ENCODE results near the gene BTBD9.

The BTBD9 gene

DNA sequence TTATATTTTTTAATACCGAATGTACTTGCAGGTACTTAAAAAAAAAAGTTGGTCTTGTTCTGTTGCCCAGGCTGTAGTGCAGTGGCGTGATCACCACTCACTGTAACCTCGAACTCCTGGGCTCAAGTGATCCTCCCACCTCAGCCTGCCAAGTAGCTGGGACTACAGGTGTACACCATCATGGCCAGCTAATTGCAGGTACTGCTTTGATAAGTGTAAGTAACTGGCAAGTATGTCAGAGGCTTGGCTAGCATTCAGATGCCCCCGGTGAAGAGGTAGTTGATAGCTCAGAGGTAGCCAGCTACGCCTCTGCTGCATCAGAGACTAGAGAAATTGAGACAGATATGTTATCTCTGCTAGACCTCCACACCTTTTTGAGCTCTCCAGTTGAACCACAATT is 40.5 kb downstream of the BTBD9 start:
- no peak overlapping the region for H2BK15ac ChIP-seq (ENCODE audit: low read depth, poor library complexity, severe bottlenecking)
- no peak overlapping the region for H3K14ac ChIP-seq (ENCODE audit: low read length in 2 of 2)
- no peak overlapping the region for H4K8ac ChIP-seq (ENCODE audit: low read length)
- H3K4me2 ChIP-seq (ENCODE audit: low read length, poor library complexity, severe bottlenecking) = no peak overlapping the region
- no peak overlapping the region for H2AK5ac ChIP-seq (ENCODE audit: low read length, severe bottlenecking)
- no peak overlapping the region for H2BK12ac ChIP-seq (ENCODE audit: low read length in 2 of 2)
- H3K36me3 ChIP-seq (ENCODE audit: control insufficient read depth in 1 of 2, insufficient read depth in 2 of 2, low read depth in 1 of 2, low read length in 2 of 2) = peaks cover 0 to 3% of the 10 kb centered on the region in 2 experiments
- peaks cover 6% of the 10 kb centered on the region for H3K79me1 ChIP-seq (replicated peaks; ENCODE audit: low read length, poor library complexity, severe bottlenecking)
- no peak for DNase-seq
- H2BK5ac ChIP-seq (ENCODE audit: low read depth, low read length, poor library complexity, severe bottlenecking) = no peak overlapping the region
- 98% methylated on average over 5 of the region's 5 CpGs for WGBS
- H3K4me1 ChIP-seq (ENCODE audit: control insufficient read depth, insufficient read depth, low read depth, low read length) = no peaks in the 10 kb centered on the region
- H3K9me3 ChIP-seq (ENCODE audit: control insufficient read depth, low read length) = no peaks in the 10 kb centered on the region
- H4K91ac ChIP-seq (ENCODE audit: low read length) = no peak overlapping the region
- H3K4me3 ChIP-seq (ENCODE audit: insufficient read depth in 1 of 2, low read depth in 1 of 2, low read length in 2 of 2) = no peak overlapping the region
- H3K27me3 ChIP-seq (ENCODE audit: control insufficient read depth in 1 of 2, insufficient read depth in 1 of 2, low read length in 2 of 2) = no peaks in the 10 kb centered on the region
- H3K9ac ChIP-seq (ENCODE audit: low read length) = no peak overlapping the region
- H3K18ac ChIP-seq (ENCODE audit: low read depth in 1 of 2, low read length in 2 of 2) = no peak overlapping the region
- no peak overlapping the region for H3K27ac ChIP-seq (ENCODE audit: low read length, poor library complexity, severe bottlenecking)
- no peak overlapping the region for H2AFZ ChIP-seq (ENCODE audit: low read depth, low read length)
- H3K23ac ChIP-seq (ENCODE audit: low read length in 2 of 2) = no peak overlapping the region
- no peak overlapping the region for H2BK120ac ChIP-seq (ENCODE audit: low read depth, low read length)
- no peak overlapping the region for H3K4ac ChIP-seq (ENCODE audit: low read depth in 1 of 2, low read length in 2 of 2)

DNA sequence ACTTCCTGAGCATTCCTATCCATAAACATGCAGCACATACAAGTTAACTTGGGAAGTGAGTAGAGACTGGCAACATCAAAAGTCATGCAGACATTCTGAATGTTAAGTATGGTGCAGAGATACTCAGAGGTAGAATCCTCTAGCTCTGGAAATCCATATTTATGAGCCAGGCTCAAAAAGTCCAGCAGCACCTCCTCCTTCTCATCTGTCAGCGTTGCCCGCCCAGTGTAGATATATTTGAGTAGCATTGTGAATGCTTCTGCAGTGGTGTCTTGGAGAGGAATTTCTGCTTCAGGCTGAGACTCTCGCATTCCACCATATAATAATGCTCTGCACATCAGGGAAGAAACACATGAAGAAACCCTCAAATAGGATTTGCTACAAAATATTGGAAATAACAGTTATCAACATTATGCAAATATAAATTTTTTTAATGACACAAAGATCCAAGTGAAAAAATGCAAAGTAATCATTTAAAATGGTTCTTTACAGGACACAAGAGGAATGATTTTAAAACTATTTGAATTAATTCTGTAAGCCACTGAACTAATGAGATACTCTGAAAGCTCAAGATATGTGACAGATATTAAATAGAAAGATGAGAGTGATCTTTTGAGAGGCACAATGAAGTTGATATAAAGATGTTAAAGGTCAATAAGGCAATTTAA is 45.6 kb downstream of the BTBD9 start:
- Histone ChIP-seq H2BK120ac (ENCODE audit: low read depth, low read length) (no peak overlapping the region), H3K14ac (ENCODE audit: low read length in 2 of 2) (no peak overlapping the region), H2BK15ac (ENCODE audit: low read depth, poor library complexity, severe bottlenecking) (no peak overlapping the region), H2AK5ac (ENCODE audit: low read length, severe bottlenecking) (no peak overlapping the region), H3K36me3 (ENCODE audit: control insufficient read depth in 1 of 2, insufficient read depth in 2 of 2, low read depth in 1 of 2, low read length in 2 of 2) (peaks cover 0 to 25% of the 10 kb centered on the region in 2 experiments), H3K79me1 (replicated peaks; ENCODE audit: low read length, poor library complexity, severe bottlenecking) (no peaks in the 10 kb centered on the region), H3K9ac (ENCODE audit: low read length) (no peak overlapping the region), H3K9me3 (ENCODE audit: control insufficient read depth, low read length) (no peaks in the 10 kb centered on the region), H2BK5ac (ENCODE audit: low read depth, low read length, poor library complexity, severe bottlenecking) (no peak overlapping the region), H2BK12ac (ENCODE audit: low read length in 2 of 2) (no peak overlapping the region), H3K27me3 (ENCODE audit: control insufficient read depth in 1 of 2, insufficient read depth in 1 of 2, low read length in 2 of 2) (no peaks in the 10 kb centered on the region), H3K23ac (ENCODE audit: low read length in 2 of 2) (no peak overlapping the region), H3K4me1 (ENCODE audit: control insufficient read depth, insufficient read depth, low read depth, low read length) (no peaks in the 10 kb centered on the region), H4K91ac (ENCODE audit: low read length) (no peak overlapping the region), H3K4ac (ENCODE audit: low read depth in 1 of 2, low read length in 2 of 2) (no peak overlapping the region), H3K27ac (ENCODE audit: low read length, poor library complexity, severe bottlenecking) (no peak overlapping the region), H3K18ac (ENCODE audit: low read depth in 1 of 2, low read length in 2 of 2) (no peak overlapping the region), H3K4me2 (ENCODE audit: low read length, poor library complexity, severe bottlenecking) (no peak overlapping the region), H2AFZ (ENCODE audit: low read depth, low read length) (no peak overlapping the region), H3K4me3 (ENCODE audit: insufficient read depth in 1 of 2, low read depth in 1 of 2, low read length in 2 of 2) (no peak overlapping the region), H4K8ac (ENCODE audit: low read length) (no peak overlapping the region)
- WGBS = 100% methylated on average over 1 of the region's 3 CpGs
- DNase-seq = no peak

DNA sequence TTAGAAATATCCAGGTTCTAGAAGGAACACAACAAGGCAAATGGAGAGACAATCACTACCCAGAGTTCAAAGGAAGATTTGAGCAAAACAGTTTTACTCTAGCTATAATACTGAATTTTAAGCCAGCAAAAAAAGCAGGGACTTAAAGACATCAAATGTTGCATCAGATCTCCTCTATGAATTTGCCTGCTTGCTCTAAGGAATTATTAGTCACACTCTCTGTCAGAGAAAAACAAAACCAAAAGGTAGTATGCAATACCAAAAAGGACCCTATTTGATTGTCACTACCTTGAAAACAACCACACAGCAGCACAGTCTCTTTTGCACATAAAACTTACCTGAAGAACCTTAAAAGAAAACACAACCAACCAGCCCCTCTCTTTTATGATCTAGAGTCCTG is 46.3 kb downstream of the BTBD9 start:
- no peak overlapping the region for H4K8ac ChIP-seq (ENCODE audit: low read length)
- no peak overlapping the region for H2BK12ac ChIP-seq (ENCODE audit: low read length in 2 of 2)
- H2BK120ac ChIP-seq (ENCODE audit: low read depth, low read length) = no peak overlapping the region
- no peak overlapping the region for H3K4ac ChIP-seq (ENCODE audit: low read depth in 1 of 2, low read length in 2 of 2)
- no peak overlapping the region for H3K14ac ChIP-seq (ENCODE audit: low read length in 2 of 2)
- no peak overlapping the region for H2BK15ac ChIP-seq (ENCODE audit: low read depth, poor library complexity, severe bottlenecking)
- H3K18ac ChIP-seq (ENCODE audit: low read depth in 1 of 2, low read length in 2 of 2) = no peak overlapping the region
- no peak overlapping the region for H3K23ac ChIP-seq (ENCODE audit: low read length in 2 of 2)
- no peaks in the 10 kb centered on the region for H3K27me3 ChIP-seq (ENCODE audit: control insufficient read depth in 1 of 2, insufficient read depth in 1 of 2, low read length in 2 of 2)
- no peak overlapping the region for H2AFZ ChIP-seq (ENCODE audit: low read depth, low read length)
- H4K91ac ChIP-seq (ENCODE audit: low read length) = no peak overlapping the region
- H2BK5ac ChIP-seq (ENCODE audit: low read depth, low read length, poor library complexity, severe bottlenecking) = no peak overlapping the region
- H3K27ac ChIP-seq (ENCODE audit: low read length, poor library complexity, severe bottlenecking) = no peak overlapping the region
- H3K79me1 ChIP-seq (replicated peaks; ENCODE audit: low read length, poor library complexity, severe bottlenecking) = no peaks in the 10 kb centered on the region
- H3K9me3 ChIP-seq (ENCODE audit: control insufficient read depth, low read length) = no peaks in the 10 kb centered on the region
- no peak overlapping the region for H2AK5ac ChIP-seq (ENCODE audit: low read length, severe bottlenecking)
- H3K9ac ChIP-seq (ENCODE audit: low read length) = peak overlapping the region; percentile 56
- H3K4me3 ChIP-seq (ENCODE audit: insufficient read depth in 1 of 2, low read depth in 1 of 2, low read length in 2 of 2) = no peak overlapping the region
- peaks cover 0 to 25% of the 10 kb centered on the region in 2 experiments for H3K36me3 ChIP-seq (ENCODE audit: control insufficient read depth in 1 of 2, insufficient read depth in 2 of 2, low read depth in 1 of 2, low read length in 2 of 2)
- DNase-seq = no peak
- H3K4me2 ChIP-seq (ENCODE audit: low read length, poor library complexity, severe bottlenecking) = no peak overlapping the region
- no peaks in the 10 kb centered on the region for H3K4me1 ChIP-seq (ENCODE audit: control insufficient read depth, insufficient read depth, low read depth, low read length)

DNA sequence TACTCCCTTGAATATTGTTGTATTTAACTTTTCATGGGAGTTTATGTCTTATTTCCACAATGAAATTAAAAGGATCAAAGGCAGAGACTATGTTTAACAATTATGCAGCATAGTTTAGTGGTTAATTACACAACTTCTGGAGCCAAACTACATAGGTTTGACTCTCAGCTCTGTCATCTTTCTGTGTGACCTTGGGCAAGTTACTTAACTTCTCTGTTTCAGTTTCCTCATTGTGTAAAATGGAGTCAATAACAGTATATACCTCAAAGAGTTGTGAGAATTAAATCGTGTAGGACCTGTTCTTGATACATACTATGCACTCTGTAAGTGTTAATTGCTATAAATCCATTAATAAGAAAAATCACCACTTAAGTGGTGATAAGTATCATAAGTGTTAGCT is 48.3 kb downstream of the BTBD9 start:
- Histone ChIP-seq H4K8ac (ENCODE audit: low read length) (no peak overlapping the region), H3K23ac (ENCODE audit: low read length in 2 of 2) (no peak overlapping the region), H3K9ac (ENCODE audit: low read length) (no peak overlapping the region), H3K27ac (ENCODE audit: low read length, poor library complexity, severe bottlenecking) (no peak overlapping the region), H3K27me3 (ENCODE audit: control insufficient read depth in 1 of 2, insufficient read depth in 1 of 2, low read length in 2 of 2) (no peaks in the 10 kb centered on the region), H2BK5ac (ENCODE audit: low read depth, low read length, poor library complexity, severe bottlenecking) (no peak overlapping the region), H3K79me1 (replicated peaks; ENCODE audit: low read length, poor library complexity, severe bottlenecking) (peaks cover 4% of the 10 kb centered on the region), H3K14ac (ENCODE audit: low read length in 2 of 2) (no peak overlapping the region), H2BK15ac (ENCODE audit: low read depth, poor library complexity, severe bottlenecking) (no peak overlapping the region), H3K4me2 (ENCODE audit: low read length, poor library complexity, severe bottlenecking) (no peak overlapping the region), H4K91ac (ENCODE audit: low read length) (no peak overlapping the region), H3K36me3 (ENCODE audit: control insufficient read depth in 1 of 2, insufficient read depth in 2 of 2, low read depth in 1 of 2, low read length in 2 of 2) (peaks cover 3 to 25% of the 10 kb centered on the region in 2 experiments), H3K4me1 (ENCODE audit: control insufficient read depth, insufficient read depth, low read depth, low read length) (no peaks in the 10 kb centered on the region), H3K4me3 (ENCODE audit: insufficient read depth in 1 of 2, low read depth in 1 of 2, low read length in 2 of 2) (no peak overlapping the region), H2BK120ac (ENCODE audit: low read depth, low read length) (no peak overlapping the region), H2AK5ac (ENCODE audit: low read length, severe bottlenecking) (no peak overlapping the region), H2AFZ (ENCODE audit: low read depth, low read length) (no peak overlapping the region), H3K18ac (ENCODE audit: low read depth in 1 of 2, low read length in 2 of 2) (no peak overlapping the region), H3K9me3 (ENCODE audit: control insufficient read depth, low read length) (no peaks in the 10 kb centered on the region), H3K4ac (ENCODE audit: low read depth in 1 of 2, low read length in 2 of 2) (no peak overlapping the region), H2BK12ac (ENCODE audit: low read length in 2 of 2) (no peak overlapping the region)
- DNase-seq = no peak
- no CpG with 5 or more reads among the region's 1 CpG for whole genome bisulfite sequencing

Measured in mesenchymal stem cell (in vitro differentiated cells and primary cell).